GM12872 (cell line): Measurements from ENCODE around the gene ELOVL6.

ENCODE experiments used
- TF ChIP-seq, protein P1 (sequence below): IDR thresholded peaks from 3 replicates; pipeline ENCODE4 v1.5.1; 2011; ENCODE audit warnings: low read depth, mild to moderate bottlenecking, low read length, moderate library complexity; ENCODE audit not compliant: insufficient read depth

The ELOVL6 gene, protein sequence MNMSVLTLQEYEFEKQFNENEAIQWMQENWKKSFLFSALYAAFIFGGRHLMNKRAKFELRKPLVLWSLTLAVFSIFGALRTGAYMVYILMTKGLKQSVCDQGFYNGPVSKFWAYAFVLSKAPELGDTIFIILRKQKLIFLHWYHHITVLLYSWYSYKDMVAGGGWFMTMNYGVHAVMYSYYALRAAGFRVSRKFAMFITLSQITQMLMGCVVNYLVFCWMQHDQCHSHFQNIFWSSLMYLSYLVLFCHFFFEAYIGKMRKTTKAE

DNA sequence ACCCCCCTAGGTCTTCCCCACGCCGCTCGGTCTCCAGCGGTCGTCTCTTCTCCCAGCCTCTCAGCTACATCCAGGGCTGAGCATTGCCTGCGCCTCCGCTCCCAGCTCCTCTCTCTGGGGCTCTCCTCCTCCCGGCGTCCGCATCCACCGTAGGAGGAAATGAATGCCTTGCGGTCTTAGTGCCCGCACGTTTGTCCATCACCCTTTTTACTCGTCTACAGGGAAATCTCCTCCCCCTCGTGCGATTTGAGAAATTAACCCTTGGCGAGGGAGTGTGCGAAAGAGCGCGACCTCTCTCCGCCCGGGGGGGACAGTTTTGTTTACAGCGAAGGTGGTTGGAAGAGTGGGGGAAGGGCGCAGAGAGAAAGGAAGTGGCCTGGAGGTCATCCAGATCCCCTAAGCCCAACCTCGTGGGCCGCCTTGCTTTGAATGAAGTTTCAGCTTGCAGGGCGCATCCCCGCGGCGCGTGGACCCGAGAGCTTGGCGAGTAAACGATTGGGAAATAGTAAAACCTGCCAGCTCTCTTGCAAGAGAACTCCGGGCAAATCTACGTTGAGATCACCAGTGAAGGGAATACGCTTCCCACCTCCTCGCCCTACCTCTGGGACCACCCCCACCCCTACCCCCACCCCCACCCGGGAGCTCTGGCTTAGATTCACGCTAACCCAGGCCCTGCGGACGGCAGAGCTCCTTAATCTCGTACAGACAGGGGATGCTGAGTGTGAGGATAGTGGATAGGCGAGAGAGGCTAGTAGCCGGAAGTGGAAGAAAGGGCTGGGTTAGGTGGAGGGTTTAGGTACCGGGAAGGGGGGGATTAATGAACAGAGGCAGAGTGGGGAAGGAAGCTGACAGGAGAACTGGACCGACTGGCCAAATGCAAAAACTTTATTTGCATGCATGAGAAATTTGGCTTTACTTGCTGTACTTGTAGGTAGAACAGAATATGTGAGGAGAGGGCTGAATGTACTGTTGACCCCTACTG is at the start of gene ELOVL6:
TSS of gene ELOVL6 (minus strand) at position 181 of the 982 bp plus-strand sequence. CDS start 280 bp downstream, outside the sequence.
- TF ChIP-seq, protein P1, sequence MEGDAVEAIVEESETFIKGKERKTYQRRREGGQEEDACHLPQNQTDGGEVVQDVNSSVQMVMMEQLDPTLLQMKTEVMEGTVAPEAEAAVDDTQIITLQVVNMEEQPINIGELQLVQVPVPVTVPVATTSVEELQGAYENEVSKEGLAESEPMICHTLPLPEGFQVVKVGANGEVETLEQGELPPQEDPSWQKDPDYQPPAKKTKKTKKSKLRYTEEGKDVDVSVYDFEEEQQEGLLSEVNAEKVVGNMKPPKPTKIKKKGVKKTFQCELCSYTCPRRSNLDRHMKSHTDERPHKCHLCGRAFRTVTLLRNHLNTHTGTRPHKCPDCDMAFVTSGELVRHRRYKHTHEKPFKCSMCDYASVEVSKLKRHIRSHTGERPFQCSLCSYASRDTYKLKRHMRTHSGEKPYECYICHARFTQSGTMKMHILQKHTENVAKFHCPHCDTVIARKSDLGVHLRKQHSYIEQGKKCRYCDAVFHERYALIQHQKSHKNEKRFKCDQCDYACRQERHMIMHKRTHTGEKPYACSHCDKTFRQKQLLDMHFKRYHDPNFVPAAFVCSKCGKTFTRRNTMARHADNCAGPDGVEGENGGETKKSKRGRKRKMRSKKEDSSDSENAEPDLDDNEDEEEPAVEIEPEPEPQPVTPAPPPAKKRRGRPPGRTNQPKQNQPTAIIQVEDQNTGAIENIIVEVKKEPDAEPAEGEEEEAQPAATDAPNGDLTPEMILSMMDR, result no peak

DNA sequence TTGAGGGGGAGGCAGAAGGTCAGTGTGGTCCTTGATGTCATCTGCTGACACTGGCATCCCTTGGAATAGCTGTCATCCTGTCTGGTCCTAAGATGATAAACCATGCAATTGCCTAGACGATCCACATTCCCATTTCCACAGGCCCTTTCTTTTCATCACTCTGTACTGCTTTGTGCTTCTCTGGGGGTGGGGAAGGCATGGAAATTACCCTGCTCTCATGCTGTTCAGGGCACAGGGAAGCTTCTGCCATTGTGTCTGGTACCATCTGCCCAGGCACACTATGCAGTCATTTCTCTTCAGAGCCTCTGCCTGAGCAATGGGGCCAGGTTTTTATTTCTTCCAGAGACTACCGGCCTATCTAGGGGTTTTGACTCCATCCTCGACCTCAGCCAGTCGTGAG is 49.7 kb upstream of the ELOVL6 start:
- TF ChIP-seq, protein P1, result no peak

DNA sequence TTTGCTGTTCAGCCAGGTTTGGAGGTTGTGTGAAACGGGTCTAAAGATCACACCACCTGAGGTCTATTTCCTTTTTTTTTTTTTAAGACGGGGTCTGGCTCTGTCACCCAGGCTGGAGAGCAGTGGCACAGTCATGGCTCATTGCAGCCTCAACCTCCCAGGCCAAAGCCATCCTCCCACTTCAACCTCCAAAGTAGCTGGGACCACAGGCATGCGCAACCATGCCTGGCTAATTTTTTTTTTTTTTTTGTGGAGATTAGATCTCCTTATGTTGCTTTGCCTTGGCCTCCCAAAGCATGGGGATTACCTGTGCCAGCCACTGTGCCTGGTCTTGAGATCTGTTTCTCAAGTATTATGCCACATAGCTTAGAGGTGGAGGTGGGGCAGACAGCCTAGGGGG is 49.2 kb upstream of the ELOVL6 start:
- TF ChIP-seq, protein P1, result no peak

DNA sequence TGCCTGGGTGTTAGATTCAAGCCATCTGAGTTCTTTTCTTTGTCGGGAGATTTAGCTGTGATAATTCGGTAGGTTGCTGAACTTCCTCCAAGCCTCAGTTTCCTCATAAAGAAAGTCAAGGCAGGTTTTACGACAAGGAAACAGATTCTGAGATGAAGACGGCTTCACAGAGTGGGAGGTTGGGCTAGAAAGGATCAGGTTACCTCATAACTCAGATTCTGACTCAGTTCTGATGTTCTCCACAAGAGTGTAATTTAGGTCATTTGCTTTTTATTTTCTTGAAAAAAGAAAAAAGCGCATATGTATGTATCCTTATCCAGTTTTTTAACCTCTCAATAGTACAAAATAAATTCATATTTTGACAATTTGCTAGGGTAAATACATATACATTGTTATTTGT is 47.2 kb upstream of the ELOVL6 start:
- TF ChIP-seq, protein P1, result no peak

DNA sequence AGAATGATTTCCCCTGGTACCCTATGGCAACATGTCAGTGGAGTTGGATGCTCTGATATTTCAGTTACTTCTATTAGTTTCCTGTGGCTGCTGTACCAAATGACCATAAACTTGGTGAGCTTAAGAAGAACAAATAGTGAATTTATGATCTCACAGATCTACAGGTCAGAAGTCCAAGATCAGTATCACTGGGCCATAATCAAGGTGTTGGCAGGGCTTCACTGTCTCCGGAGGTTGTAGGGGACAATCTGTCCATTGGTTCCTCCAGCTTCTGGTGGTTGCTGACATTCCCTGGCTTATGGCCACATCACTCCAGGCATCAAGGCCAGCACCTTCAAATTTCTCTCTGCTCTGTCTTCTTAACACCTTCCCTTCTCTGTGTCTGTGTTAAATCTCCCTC is 37.9 kb upstream of the ELOVL6 start:
- TF ChIP-seq, protein P1, result no peak

DNA sequence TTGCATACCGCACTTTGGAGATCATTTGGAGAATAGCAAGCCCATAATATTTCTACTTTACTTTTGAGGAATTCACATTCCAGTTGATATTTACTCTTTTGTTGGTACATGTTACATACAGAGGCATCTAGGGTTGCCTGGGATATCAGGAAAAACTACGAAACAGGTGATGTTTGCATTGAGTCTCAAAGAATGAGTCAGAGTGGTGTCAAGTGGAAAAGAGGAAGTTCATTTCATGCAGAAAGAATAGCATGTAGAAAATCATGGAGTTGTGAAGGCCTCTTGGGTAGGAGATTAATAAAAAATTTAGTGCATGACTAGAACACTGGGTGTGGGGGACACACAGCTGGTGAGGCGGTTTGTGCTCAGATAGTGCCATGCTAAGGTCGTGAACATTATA is 33.5 kb upstream of the ELOVL6 start:
- TF ChIP-seq, protein P1, result no peak

DNA sequence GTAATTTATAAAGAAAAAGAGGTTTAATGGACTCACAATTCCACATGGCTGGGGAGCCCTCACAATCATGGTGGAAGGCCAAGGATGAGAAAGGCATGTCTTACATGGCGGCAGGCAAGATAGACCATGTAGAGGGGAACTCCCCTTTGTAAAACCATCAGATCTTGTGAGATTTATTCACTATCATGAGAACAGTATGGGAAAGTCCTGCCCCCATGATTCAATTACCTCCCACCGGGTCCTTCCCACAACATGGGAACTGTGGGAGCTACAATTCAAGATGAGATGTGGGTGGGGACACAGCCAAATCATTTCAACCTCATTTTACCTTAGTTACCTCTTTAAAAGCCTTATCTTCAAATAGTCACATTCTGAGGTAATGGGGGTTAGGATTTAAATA is 30.9 kb upstream of the ELOVL6 start:
- TF ChIP-seq, protein P1, result no peak
